ENCODE results near the gene DKKL1. TPM values are rescaled to one million over a fixed set of nuclear protein-coding genes. Genes with fewer than 3 reads are reported as not detected.
A peak's percentile ranks its signal among the peaks of the same experiment; 100 is the strongest.

Gene DKKL1
- polyA plus RNA-seq, 4 donors = 4.2 to 7.0 (median 5.8) TPM

DNA sequence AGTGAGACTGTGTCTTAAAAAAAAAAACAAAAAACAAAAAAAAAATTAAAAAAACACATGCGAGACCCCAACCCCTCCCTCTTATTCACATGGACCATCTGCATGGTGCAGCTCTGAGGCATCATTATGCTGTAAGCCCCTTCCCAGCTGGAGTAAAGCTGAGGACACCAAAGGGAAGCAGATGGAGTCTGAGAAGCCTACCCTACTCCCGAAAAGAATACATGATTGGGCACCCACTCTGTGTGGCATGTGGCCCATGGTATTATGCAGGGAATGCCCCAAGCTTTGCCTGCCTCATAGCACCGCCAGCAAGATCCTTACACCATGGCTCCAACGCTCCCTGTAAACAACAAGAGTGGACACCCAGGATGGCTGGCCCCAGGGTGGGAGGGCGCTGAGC, 54.8 kb downstream of the DKKL1 start:
- DNase-seq (ENCODE audit: low read depth in 4 of 4, low spot score in 3 of 4) = no peak

- DNase-seq (ENCODE audit: low read depth in 4 of 4, low spot score in 3 of 4) = no peak
These were observed 55.5 kb downstream of the DKKL1 start for GRCh38 chr19:49419173-49419572.

- no peak for DNase-seq (ENCODE audit: low read depth in 4 of 4, low spot score in 3 of 4)
These were observed 56.5 kb downstream of the DKKL1 start for GRCh38 chr19:49420227-49420626.

- DNase-seq (ENCODE audit: low read depth in 4 of 4, low spot score in 3 of 4) = peak in 2 of 4 donors; percentile 56 to 63
These were observed 57.6 kb downstream of the DKKL1 start for GRCh38 chr19:49421039-49421877.

DNA sequence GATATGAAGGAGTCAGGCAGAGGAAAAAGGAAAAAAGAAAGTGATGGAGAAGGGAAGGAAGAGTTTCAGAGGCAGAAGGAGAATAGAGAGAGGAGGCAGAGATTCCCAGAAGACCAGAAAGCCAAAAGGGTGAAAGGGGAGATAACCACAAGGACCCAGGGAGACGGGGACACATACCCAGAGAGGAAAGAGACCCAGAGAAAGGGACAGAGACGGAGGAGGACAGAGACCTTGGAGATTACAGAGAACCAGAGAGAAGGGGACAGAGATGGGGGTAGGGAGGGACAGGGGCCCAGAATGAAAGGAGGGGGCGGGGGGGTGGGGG, 58.2 kb downstream of the DKKL1 start:
- no peak for DNase-seq (ENCODE audit: low read depth in 4 of 4, low spot score in 3 of 4)

GRCh38 chr19:49422407-49423070, 58.9 kb downstream of the DKKL1 start:
- no peak for DNase-seq (ENCODE audit: low read depth in 4 of 4, low spot score in 3 of 4)

- no peak for DNase-seq (ENCODE audit: low read depth in 4 of 4, low spot score in 3 of 4)
These were observed 59.7 kb downstream of the DKKL1 start, which contains the start of gene PTH2 for GRCh38 chr19:49423071-49423984. TSS of gene PTH2 (minus strand) at chr19:49423441. CDS start at chr19:49423339, 102 bp downstream.

- no peak for DNase-seq (ENCODE audit: low read depth in 4 of 4, low spot score in 3 of 4)
These were observed 60.3 kb downstream of the DKKL1 start for GRCh38 chr19:49423985-49424303.

Other genes starting within 250 kb of the DKKL1 start
- gene LIN7B, start 249.5 kb upstream of the DKKL1 start, polyA plus RNA-seq (ENCODE audit: insufficient read length in 4 of 4) = 10 to 100 TPM in 1 of 4 donors, 1 to 10 TPM in 3; 6.4 to 13.3 (median 6.8) TPM
- gene C19orf73, start 244.7 kb upstream of the DKKL1 start, polyA plus RNA-seq (ENCODE audit: insufficient read length in 4 of 4) = 1 to 10 TPM in 2 of 4 donors, under 1 TPM in 2; 0.31 to 1.0 (median 0.70) TPM
- 1 to 10 TPM; 5.0 to 8.3 (median 6.7) TPM for gene PPFIA3, start 244.3 kb upstream of the DKKL1 start, polyA plus RNA-seq (ENCODE audit: insufficient read length in 4 of 4)
- gene HRC, start 208.5 kb upstream of the DKKL1 start, polyA plus RNA-seq (ENCODE audit: insufficient read length in 4 of 4) = 10 to 100 TPM; 26.7 to 41.9 (median 30.3) TPM
- gene TRPM4, start 206.1 kb upstream of the DKKL1 start, polyA plus RNA-seq (ENCODE audit: insufficient read length in 4 of 4) = 10 to 100 TPM; 18.1 to 39.9 (median 28.0) TPM
- gene SLC6A16, start 38.7 kb upstream of the DKKL1 start, polyA plus RNA-seq (ENCODE audit: insufficient read length in 4 of 4) = 1 to 10 TPM; 1.8 to 5.1 (median 2.6) TPM
- gene CD37, start 28.5 kb upstream of the DKKL1 start, polyA plus RNA-seq (ENCODE audit: insufficient read length in 4 of 4) = 10 to 100 TPM; 30.2 to 43.6 (median 38.4) TPM
- 100 to 1,000 TPM in 3 of 4 donors, 10 to 100 TPM in 1; 86.5 to 113 (median 104) TPM for gene TEAD2, start 1.5 kb upstream of the DKKL1 start, polyA plus RNA-seq (ENCODE audit: insufficient read length in 4 of 4)
- gene KASH5, start 24.4 kb downstream of the DKKL1 start, polyA plus RNA-seq (ENCODE audit: insufficient read length in 4 of 4) = under 1 TPM in 1 of 4 donors, not detected in 3; 0.32 TPM
- gene PTH2, start 59.6 kb downstream of the DKKL1 start, polyA plus RNA-seq (ENCODE audit: insufficient read length in 4 of 4) = not detected
- gene GFY, start 61.5 kb downstream of the DKKL1 start, polyA plus RNA-seq (ENCODE audit: insufficient read length in 4 of 4) = not detected
- gene SLC17A7, start 77.7 kb downstream of the DKKL1 start, polyA plus RNA-seq (ENCODE audit: insufficient read length in 4 of 4) = 1 to 10 TPM in 1 of 4 donors, under 1 TPM in 3; 0.29 to 3.2 (median 0.56) TPM
- gene PIH1D1, start 87.9 kb downstream of the DKKL1 start, polyA plus RNA-seq (ENCODE audit: insufficient read length in 4 of 4) = 100 to 1,000 TPM in 1 of 4 donors, 10 to 100 TPM in 3; 52.5 to 104 (median 82.3) TPM
- 10 to 100 TPM; 12.2 to 32.1 (median 16.4) TPM for gene ALDH16A1, start 89.3 kb downstream of the DKKL1 start, polyA plus RNA-seq (ENCODE audit: insufficient read length in 4 of 4)
- gene FLT3LG, start 110.3 kb downstream of the DKKL1 start, polyA plus RNA-seq (ENCODE audit: insufficient read length in 4 of 4) = 1 to 10 TPM; 2.8 to 6.7 (median 4.5) TPM
- 1,000 to 10,000 TPM; 2,432 to 3,072 (median 2,712) TPM for gene RPL13A, start 123.7 kb downstream of the DKKL1 start, polyA plus RNA-seq (ENCODE audit: insufficient read length in 4 of 4)
- gene RPS11, start 132.6 kb downstream of the DKKL1 start, polyA plus RNA-seq (ENCODE audit: insufficient read length in 4 of 4) = 1,000 to 10,000 TPM; 2,592 to 2,856 (median 2,752) TPM
- 100 to 1,000 TPM; 214 to 302 (median 275) TPM for gene FCGRT, start 148.8 kb downstream of the DKKL1 start, polyA plus RNA-seq (ENCODE audit: insufficient read length in 4 of 4)
- gene RCN3, start 164.1 kb downstream of the DKKL1 start, polyA plus RNA-seq (ENCODE audit: insufficient read length in 4 of 4) = 100 to 1,000 TPM in 1 of 4 donors, 10 to 100 TPM in 3; 18.1 to 107 (median 23.4) TPM
- 10 to 100 TPM; 46.1 to 75.0 (median 57.6) TPM for gene NOSIP, start 216.7 kb downstream of the DKKL1 start, polyA plus RNA-seq (ENCODE audit: insufficient read length in 4 of 4)
- gene PRRG2, start 217.4 kb downstream of the DKKL1 start, polyA plus RNA-seq (ENCODE audit: insufficient read length in 4 of 4) = 1 to 10 TPM in 3 of 4 donors, under 1 TPM in 1; 0.52 to 7.5 (median 6.4) TPM
- 10 to 100 TPM; 15.4 to 31.1 (median 20.3) TPM for gene PRR12, start 227.3 kb downstream of the DKKL1 start, polyA plus RNA-seq (ENCODE audit: insufficient read length in 4 of 4)